Activated CD4-positive, alpha-beta T cell treated with anti-CD3 and anti-CD28 coated beads, Interleukin-2, Interleukin-4, amounts not matched to agents 100 ng/mL and 50 ng/mL, durations not matched to agents 16 hours and 8 hours (primary cell): Measurements from ENCODE around the gene PTPA.

Experiments
- DNase-seq: peaks from one replicate; pipeline ENCODE4 v3.0.0-alpha.2; 2020; ENCODE audit warnings: low spot score

Gene PTPA

DNA sequence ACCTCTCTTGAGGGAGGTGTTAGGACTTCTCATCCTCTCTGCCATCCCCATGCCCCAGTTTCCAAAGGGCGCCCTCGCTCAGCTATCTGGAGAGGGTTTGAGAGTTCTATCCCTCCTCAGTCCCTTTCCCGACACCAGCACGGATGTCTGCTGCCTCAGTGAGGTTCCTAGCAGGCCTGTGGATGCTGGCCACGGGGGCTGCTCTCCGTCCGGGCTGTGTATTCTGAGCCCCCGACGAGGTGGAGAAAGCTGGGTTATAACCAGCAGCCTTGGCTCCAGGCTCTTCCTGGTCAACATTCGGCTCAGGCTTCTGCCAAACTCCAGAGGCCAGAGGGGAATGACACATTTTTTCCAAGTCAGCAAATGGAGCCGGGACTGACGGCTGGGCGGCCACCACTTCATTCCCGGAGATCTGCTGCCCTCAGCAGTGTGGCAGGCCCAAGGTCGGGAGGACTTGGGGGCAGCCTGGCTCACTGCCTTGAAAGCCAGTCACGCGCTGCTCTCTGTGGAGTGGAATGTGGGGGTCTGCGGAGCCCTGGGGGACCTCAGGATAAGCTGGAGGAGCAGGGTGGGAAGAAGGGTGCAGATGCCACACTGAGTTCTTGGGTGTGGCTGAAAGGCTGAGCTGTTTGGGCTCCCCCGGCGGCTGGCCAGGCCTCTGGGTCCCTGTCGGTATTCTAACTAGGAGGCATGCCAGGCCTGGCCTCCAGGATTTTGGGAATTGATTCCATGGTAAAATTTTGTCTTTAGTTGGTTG is 27.4 kb downstream of the PTPA start:
- no peak for DNase-seq

DNA sequence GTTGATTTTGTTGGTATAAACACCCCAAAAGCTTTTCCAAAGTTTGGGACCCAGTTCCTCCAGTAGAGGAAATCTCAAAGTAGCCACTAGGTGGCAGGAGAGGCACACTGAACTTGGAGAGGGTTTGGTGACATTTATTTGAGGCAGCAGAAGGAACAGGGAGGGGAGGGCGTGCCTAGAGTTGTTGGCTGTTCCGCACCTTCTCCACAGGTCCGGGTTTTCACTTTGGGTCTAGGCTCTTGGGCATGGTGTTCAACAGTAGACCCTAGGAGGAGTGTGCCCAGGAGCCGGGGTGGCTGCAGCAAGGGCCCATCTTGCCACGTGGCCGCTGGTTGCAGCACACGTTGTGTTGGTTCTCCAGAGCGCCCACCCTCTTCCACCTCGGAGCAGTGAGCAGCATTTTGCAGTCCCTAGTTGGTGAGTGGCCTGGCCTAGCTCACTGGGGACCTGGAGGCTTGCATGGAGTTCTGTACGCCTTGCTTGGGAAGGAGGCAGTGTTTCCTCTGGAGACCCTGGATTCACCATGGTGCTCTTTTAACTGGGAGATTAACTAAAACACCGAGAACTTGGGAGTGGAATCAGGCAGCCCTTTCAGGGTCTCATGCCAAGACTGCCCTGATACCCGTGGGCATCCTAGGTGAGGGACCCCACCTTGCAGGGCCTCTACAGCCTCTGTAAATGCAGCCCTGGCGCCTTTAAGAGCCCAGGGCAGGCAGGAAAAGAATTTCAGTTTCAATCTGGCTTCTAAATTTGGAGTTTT is 28.2 kb downstream of the PTPA start:
- DNase-seq, result peak; percentile 90

DNA sequence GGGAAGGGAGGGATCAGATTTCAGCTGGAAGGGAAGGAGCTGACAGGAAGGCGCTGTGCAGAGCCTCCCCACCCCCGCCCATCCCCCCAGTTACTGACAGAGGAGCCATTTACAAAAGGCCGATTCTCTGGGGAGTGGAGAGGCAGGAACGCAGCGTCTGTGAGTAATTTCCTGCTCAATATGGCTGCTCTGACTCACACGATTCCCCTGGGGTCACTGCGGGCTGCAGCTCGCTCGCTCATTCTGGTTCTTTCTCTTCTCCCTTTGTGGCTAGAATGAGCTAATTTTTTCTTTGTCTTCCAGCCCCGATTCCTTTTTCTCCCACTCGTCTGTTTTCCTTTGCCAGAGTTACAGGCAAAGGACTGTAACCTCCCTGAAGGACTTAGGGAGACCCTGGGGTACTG is 28.8 kb downstream of the PTPA start:
- DNase-seq, result peak; percentile 93

DNA sequence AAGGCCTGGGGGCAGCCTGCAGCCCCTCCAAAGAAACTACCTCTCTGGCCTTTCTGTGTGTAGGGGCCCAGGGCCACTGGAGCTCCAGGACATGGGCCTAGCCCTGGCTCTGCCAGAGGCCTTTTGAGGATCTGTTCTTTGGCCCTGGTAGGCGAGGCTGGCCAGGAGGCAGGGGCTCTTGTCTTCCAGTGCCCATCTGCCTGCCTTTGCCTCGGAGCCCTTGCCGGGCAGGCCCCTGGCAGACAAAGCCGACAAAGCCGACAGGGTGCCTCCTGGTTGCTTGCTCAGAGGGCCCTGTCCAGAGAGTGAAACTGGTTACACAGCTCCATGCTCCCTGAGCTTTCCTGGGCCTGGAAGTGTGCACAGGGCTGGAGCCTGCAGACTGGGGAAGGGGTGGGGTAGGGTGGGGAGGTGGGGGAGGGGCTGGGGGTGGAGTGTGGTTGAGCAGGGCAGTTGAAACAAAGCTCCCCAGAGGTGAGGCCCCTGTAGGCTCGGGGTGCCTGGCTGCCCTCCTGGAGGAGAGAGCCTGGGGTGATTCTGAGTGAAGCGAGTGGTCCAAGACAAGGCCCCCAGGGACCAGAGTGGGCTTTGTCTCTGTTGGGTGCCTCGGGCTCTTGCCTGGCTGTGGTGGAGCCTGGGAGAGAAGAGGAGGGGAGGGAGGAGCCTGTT is 29.3 kb downstream of the PTPA start:
- DNase-seq, result no peak

DNA sequence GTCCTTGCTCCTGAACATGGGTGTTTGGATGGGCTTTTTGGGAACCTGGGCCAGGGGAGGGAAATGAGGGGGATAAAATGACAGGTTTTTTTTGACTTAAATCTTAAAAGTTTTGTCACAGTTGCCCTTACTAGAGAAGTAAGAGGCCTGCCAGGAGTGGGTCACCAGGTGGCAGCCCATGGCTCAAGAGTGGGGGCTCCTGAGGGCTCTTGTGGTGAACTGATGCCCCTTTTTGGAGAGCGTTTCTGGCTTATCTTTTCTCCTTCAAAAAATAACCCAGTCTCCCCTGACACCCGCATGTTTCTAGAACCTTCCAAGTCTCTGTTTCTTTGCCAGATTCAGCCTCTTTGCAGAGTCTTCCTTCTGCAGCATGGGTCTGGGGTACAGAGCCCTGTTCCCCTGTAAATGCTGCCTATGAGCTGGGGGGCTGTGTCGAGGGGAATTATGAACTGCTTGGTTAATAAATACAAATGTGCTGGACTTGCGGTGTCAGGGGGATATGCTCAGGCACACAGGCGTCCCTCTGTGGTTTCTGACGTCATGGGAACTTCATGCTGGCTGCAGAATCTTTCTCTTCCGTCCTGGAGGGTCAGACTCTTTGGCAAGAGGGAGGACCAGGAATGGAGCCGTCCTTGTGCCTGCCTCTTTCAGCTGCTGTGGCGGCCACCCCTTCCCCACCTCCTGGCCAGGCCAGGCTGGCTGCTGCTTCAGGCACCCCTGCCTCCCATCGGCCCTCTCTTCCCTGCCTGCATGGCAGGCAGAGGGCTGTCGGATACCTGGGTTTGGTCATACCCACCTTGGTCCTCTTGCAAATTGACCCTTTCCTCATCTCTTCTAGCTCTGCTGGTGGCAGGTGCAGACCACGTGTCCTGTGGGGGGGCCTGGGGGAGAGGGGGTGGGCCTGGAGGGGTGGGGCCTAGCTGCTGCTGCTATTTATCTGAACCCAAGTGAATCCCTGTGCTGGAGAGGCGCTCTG is 30.1 kb downstream of the PTPA start:
- DNase-seq, result no peak

DNA sequence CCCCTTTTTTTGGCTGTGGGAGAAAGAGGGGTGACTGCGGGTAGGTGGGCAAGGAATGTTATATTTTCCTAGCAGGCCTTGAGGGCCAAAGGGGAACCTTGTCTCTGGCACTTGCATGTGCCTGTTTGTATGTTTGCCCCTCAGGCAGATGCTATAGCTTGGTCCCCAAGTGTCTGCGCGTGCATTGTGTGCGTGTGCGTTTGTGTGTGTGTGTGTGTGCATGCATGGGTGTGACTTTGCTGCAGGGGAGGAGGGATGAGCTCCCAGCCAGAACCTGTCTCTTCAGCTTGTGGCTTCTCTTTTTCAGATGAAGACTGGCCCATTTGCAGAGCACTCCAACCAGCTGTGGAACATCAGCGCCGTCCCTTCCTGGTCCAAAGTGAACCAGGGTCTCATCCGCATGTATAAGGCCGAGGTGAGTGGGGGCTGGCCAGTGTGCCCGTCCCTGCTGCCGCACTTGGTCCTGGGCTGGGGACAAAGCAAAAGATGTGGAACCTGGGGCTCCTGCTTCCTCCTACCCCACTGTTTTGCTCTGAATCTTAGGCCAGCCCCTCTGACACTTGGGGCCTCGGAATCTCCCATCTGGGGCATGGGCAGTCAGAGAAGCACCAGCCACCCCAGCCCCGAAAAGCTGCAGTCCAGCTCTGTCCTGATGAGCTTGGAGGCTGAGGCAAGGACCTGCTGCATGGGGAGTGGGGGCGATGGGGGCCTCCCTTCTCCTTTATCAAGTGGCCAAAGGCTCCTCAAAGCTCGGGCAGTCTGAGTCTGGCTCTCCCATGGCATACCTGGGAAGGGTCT is 31.1 kb downstream of the PTPA start:
- no peak for DNase-seq

DNA sequence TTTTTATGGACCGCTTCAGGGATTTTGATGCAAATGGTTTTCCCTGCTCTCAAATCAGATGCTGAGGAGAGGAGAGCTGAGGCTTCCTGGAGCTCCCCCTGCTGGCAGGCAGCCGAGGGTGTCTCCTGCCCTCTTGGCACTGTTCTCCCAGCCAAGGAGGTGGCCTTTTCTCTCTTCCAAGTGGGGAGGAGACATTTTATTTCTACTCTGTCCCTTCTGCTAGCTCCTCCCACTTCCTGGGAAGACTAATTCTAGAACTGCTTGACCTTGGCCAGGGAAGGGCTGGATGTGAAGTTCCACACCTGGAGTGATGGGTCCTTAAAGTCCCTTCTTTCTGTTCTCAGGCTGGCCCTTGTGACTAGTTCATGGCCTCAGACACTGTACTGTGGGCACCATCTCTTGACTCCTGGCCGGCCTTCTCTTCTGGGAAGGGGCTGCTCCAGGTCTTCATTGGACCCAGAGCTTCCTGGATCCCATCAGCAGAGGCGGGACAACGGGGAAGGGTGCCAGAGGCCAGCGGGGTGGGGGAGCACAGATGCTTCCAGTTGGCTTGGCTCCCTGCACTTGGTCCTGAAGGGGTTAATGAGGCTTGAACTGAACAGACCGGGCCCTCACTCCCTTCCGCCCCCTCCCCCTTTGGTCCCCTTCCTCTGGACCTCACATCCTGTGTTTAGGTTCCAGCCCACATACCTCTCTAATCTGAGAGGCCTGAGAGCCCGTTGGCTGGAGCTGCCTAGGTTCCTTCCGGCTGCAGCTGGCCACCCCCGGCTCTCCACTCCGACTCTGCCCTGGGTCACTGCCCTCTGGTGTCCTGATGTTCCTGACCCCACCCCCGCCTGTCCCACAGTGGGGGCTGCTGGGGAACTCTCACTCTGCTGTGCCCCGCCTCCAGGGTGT is 32.1 kb downstream of the PTPA start:
- peak; percentile 77 for DNase-seq

DNA sequence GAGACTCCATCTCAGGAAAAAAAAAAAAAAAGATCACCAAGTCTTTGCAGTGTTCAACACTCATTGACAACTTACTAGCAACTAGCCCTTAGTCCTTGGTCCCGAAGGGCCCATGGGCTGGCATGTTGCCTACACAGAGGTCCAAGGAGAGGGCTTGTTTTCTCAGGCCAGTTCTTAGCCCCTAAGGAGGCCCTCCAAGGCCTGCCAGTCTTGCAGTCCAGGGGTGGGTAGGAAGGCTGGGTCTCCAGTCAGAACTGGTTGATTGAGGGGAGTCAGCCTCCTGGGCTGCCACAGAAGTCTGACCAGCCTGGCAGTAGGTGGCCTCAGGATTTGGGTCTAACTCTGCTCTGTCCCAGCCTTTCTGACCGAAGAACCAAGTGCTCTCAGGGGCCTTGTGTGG is 34.1 kb downstream of the PTPA start:
- DNase-seq, result no peak

DNA sequence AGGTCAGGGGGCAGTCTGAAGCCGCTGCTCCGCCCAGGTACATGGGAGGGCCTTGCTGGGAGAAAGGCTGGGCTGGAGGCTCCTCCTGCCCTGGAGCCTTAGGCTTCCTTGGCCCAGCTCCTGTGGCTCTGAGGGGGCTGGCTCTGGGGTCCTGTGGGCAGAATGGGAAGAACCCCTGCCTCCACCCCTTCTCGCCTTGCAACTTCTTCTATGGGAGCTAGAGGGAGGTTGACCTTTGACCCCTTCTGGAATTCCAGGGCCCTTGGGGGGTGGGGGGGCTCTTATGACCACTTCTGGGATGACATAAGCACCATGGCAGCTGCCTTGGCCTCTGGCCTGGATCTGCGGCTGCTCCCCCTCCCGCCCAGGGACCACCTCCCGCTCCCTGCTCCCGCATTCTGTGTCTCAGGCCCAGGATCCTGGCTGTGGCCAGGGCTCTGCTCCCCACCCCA is 34.7 kb downstream of the PTPA start:
- no peak for DNase-seq

DNA sequence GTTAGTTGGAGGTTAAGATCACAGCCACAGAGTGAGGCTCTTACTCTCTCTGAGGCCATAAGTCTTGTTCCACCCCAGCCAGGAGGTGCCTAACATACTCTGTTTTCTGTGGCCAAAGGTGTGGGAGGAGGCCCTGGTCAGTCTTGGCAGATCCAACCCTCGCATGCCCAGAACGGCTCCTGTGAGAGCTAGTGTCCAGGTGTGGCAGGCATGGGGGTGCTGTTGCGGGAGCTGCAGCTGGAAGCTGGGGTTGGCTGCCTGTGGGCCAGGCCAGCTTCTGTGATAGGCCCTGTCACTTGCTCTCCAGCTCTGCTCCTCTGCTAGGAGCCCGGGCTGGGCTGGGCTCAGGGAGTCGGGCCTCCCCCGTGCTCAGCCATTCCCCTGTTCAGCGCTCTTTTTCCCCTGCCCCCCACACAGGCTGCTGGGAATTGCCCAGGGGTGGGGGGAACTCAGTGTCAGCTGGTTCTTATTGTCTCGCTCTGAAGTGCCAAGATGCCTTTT is 35.3 kb downstream of the PTPA start:
- DNase-seq, result no peak

DNA sequence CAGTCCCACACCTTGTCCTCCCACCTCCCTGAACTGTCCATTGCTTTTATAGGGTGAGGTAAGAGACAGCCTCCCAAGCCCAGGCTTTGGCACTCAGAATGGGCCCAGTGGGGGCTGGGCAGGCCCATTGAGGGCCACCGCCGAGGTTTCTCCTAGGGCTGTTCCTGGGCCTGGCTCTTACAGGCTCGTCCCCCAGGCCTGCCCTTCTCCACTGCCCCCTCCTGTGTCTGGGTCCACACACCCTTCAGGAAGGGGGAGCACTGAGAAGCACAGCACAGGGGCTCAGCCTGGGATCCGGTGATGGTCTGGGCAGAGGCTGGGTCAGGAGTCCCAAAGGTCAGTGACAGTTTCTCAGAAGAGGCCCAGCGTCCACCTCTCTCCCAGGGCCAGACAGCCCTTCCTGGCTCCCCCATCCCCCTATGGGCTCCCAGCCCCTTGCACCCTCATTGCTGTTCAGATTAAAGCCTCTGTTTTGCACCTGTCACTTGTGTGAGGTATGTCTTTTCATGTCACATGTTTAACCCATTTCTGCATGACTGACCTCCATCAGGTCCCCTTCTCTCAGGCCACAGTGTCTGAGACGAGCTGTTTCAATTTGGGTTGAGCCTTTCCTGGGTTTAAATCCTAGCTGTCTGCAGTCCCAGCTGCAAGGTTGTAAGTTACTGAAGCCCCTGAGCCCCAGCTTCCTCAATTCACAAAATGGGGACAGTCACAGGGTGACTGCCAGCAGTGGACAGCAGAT is 37.4 kb downstream of the PTPA start:
- no peak for DNase-seq

DNA sequence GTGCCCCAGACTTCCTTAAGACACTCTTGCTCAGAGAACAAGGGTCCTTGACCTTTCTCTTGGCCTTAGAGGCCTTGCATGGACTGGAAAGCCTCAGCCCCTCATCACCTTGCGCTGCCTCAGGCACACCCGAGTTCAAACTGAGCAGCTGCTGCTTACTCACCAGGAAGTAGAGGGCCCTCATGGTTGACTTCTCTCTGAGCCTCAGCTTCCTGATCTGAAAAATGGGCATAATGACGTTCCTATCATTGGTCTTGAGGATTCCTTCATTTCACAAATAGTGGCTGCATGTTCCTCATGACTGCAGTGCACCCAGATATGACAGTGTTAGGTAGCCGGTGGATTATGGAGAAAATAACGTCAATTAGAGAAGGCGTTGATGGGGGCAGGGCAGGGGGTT is 38.2 kb downstream of the PTPA start:
- no peak for DNase-seq

DNA sequence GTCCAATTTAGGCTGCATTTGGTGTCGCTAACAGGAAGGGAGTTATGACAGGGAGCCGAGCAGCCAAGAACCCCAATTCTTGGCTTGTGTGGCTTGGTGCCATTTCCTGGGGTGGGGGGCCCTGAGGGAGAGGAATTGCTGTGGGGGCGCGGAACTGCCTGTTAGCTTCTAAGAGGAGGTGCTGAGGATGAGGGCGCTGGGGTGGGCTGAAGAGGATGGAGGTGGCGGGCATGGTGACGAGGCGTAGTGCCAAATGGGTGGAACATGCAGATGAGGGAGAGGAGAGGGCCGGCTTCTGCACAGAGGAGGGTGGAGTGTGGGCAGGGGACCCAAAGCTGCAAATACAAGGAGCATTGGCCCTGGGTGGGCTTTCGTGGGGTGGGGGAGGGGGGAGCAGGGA is 38.9 kb downstream of the PTPA start:
- DNase-seq, result no peak

DNA sequence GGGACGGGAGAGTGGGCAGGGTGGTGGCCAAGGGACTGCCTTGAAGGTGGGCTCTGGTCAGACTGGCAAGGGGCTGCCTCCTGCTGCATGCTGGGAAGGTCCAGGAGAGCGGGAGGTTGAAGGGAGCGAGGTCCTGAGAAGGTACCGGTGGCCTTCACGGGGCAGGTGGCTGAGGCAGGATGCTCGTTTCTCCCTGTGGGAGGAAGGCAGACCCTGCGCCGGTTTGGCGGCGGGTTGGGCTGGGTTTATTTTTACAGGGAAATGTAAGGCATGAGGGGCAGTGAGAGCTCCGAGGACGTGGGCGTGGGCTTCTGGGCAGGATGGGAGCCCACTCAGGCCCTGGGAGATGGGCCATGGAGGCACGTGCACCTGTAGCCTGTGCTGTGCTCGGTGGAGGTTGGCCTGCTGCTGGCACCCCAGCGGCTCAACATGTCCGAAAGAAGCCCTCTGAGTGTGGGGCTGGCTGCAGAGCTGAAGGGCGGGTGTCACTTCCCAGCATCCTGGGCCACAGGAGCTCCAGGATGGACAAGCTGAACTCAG is 39.5 kb downstream of the PTPA start:
- DNase-seq, result no peak

DNA sequence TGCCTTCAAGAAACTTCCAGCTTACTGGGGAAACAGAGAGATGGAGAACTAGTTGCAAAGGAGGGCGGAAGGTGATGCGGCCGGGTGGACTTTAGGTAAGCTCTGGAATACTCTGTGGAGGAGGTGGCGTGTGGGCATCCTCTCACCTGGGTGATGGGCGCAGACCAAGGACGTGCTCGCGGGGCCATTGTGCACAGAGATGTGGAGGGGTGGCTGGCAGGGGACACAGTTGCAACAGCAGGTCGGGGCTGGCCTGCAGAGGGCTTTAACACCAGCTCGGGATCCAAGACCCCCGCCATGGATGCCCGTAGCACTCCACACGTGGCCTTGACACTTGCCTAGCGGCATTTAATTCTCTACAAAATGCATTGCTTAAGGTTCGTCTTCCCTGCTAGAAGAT is 40.3 kb downstream of the PTPA start:
- no peak for DNase-seq

DNA sequence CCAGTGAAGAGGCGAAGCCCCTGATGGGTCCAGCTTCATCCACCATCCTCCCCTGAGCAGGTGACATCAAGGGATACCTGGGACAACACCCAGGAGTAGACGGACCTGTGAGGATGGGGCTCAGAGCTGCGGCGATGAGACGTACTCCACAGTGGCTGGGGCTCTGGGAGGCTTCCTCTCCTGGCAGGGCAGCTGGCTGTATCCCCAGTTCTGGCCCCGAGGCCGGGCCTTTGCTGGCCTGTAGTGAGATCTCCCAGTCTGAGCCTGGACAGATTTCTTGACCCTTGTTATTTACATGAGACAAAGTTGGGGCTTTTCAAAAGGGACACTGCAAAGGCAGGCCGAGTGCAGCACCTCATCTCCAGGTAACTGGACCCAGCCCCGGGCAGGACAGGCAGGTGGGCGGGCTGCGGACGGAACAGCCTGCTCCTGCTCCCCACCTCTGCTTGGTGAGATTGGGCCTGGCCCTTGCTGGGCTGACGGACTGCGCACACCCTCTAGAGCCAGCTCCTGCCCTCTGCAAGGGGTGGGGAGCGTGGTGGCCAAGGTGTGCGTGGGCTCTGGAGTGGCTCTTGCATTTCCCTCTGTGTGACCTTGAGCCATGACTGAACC is 43.8 kb downstream of the PTPA start:
- no peak for DNase-seq

DNA sequence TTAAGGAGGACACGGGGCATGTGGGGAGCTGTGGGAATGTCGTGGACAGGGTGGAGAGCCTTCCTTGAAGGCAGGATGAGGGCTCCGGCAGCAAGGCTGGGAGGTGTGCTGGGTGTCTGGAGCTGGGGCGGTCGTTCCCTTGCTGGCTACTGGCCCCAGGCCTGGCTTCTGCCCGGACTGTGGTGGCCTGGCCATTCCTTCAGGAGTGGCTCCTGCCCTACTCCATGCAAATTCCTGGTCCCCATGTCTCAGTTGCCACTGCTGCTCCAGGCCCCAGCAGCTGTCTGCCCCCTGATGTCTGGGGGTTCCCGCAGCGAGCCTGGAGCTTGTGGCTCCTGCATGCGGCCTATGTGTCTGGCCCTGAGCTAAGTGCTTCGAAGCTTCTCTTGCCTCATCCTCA is 44.9 kb downstream of the PTPA start:
- DNase-seq, result no peak
